Measurements from ENCODE around the gene IQCH.
"Not testable (repeated sequence)": the region's sequence is repeated elsewhere in the genome, so short reads cannot be mapped to it uniquely, and the experiment has no call there.

IQCH gene

GRCh38 chr15:67259379-67259778 lies 4.8 kb downstream of the IQCH start:
- Mint-ChIP-seq H3K4me3 (no peak overlapping the region), H3K36me3 (no peaks in the 10 kb centered on the region), H3K9me3 (no peaks in the 10 kb centered on the region), H3K27ac (no peak overlapping the region), H3K4me1 (peaks cover 6% of the 10 kb centered on the region), H3K27me3 (no peaks in the 10 kb centered on the region)
- DNase-seq (ENCODE audit: low spot score in 2 of 2) (no peak), ATAC-seq (ENCODE audit: low read depth) (no peak)

GRCh38 chr15:67259806-67260205 lies 5.2 kb downstream of the IQCH start:
- Mint-ChIP-seq H3K9me3 (no peaks in the 10 kb centered on the region), H3K4me1 (peaks cover 6% of the 10 kb centered on the region), H3K36me3 (no peaks in the 10 kb centered on the region), H3K4me3 (no peak overlapping the region), H3K27ac (no peak overlapping the region), H3K27me3 (no peaks in the 10 kb centered on the region)
- ATAC-seq (ENCODE audit: low read depth): peak; percentile 26
- no peak for DNase-seq (ENCODE audit: low spot score in 2 of 2)

- DNase-seq (ENCODE audit: low spot score in 2 of 2) (no peak), ATAC-seq (ENCODE audit: low read depth) (no peak)
- no peak overlapping the region for H3K4me3 Mint-ChIP-seq
- H3K27me3 Mint-ChIP-seq: no peaks in the 10 kb centered on the region
- H3K4me1 Mint-ChIP-seq: peaks cover 2% of the 10 kb centered on the region
- H3K9me3 Mint-ChIP-seq: peaks cover 4% of the 10 kb centered on the region
- no peak overlapping the region for H3K27ac Mint-ChIP-seq
- H3K36me3 Mint-ChIP-seq: peaks cover 3% of the 10 kb centered on the region
Measured at GRCh38 chr15:67266870-67267269, 12.3 kb downstream of the IQCH start.

GRCh38 chr15:67267440-67267839 lies 12.9 kb downstream of the IQCH start:
- peaks cover 4% of the 10 kb centered on the region for H3K9me3 Mint-ChIP-seq
- DNase-seq (ENCODE audit: low spot score in 2 of 2) (no peak), ATAC-seq (ENCODE audit: low read depth) (no peak)
- no peak overlapping the region for H3K4me3 Mint-ChIP-seq
- H3K27me3 Mint-ChIP-seq: no peaks in the 10 kb centered on the region
- H3K27ac Mint-ChIP-seq: no peak overlapping the region
- H3K36me3 Mint-ChIP-seq: peaks cover 3% of the 10 kb centered on the region
- H3K4me1 Mint-ChIP-seq: peaks cover 2% of the 10 kb centered on the region

- Mint-ChIP-seq H3K27ac (no peak overlapping the region), H3K4me1 (peaks cover 2% of the 10 kb centered on the region)
Measured at GRCh38 chr15:67267951-67268941, 13.7 kb downstream of the IQCH start.

GRCh38 chr15:67274236-67274635 lies 19.6 kb downstream of the IQCH start:
- ATAC-seq (ENCODE audit: low read depth): no peak
- no peak overlapping the region for H3K4me3 Mint-ChIP-seq
- H3K9me3 Mint-ChIP-seq: peaks cover 15% of the 10 kb centered on the region
- H3K27ac Mint-ChIP-seq: no peak overlapping the region
- no peaks in the 10 kb centered on the region for H3K4me1 Mint-ChIP-seq
- H3K27me3 Mint-ChIP-seq: no peaks in the 10 kb centered on the region
- H3K36me3 Mint-ChIP-seq: peaks cover 11% of the 10 kb centered on the region
- no peak for DNase-seq (ENCODE audit: low spot score in 2 of 2)

More at GRCh38 chr15:67267951-67268941, 13.7 kb downstream of the IQCH start:
- Mint-ChIP-seq H3K36me3 (peaks cover 3% of the 10 kb centered on the region), H3K27me3 (no peaks in the 10 kb centered on the region), H3K9me3 (peaks cover 6% of the 10 kb centered on the region), H3K4me3 (no peak overlapping the region)
- DNase-seq (ENCODE audit: low spot score in 2 of 2): no peak
- no peak for ATAC-seq (ENCODE audit: low read depth)

- Mint-ChIP-seq H3K4me3 (no peak overlapping the region), H3K27me3 (peaks cover 2% of the 10 kb centered on the region), H3K9me3 (peaks cover 13% of the 10 kb centered on the region), H3K4me1 (no peaks in the 10 kb centered on the region), H3K36me3 (peaks cover 10% of the 10 kb centered on the region), H3K27ac (no peak overlapping the region)
- no peak for ATAC-seq (ENCODE audit: low read depth)
- DNase-seq (ENCODE audit: low spot score in 2 of 2): no peak
Measured at GRCh38 chr15:67276666-67277065, 22.1 kb downstream of the IQCH start.

GRCh38 chr15:67280217-67280616 lies 25.6 kb downstream of the IQCH start:
- DNase-seq (ENCODE audit: low spot score in 2 of 2) (no peak), ATAC-seq (ENCODE audit: low read depth) (no peak)
- peaks cover 2% of the 10 kb centered on the region for H3K27me3 Mint-ChIP-seq
- peaks cover 1% of the 10 kb centered on the region for H3K36me3 Mint-ChIP-seq
- H3K4me1 Mint-ChIP-seq: no peaks in the 10 kb centered on the region
- no peaks in the 10 kb centered on the region for H3K9me3 Mint-ChIP-seq
- H3K27ac Mint-ChIP-seq: no peak overlapping the region
- H3K4me3 Mint-ChIP-seq: no peak overlapping the region

GRCh38 chr15:67281714-67282113 lies 27.1 kb downstream of the IQCH start:
- Mint-ChIP-seq H3K36me3 (no peaks in the 10 kb centered on the region), H3K4me1 (no peaks in the 10 kb centered on the region), H3K27ac (no peak overlapping the region), H3K9me3 (peaks cover 6% of the 10 kb centered on the region), H3K4me3 (no peak overlapping the region), H3K27me3 (peaks cover 2% of the 10 kb centered on the region)
- DNase-seq (ENCODE audit: low spot score in 2 of 2) (no peak), ATAC-seq (ENCODE audit: low read depth) (no peak)

- H3K4me1 Mint-ChIP-seq; H3K27me3 Mint-ChIP-seq; H3K27ac Mint-ChIP-seq; H3K9me3 Mint-ChIP-seq; H3K36me3 Mint-ChIP-seq; H3K4me3 Mint-ChIP-seq; DNase-seq (ENCODE audit: low spot score in 2 of 2); ATAC-seq (ENCODE audit: low read depth): not testable (repeated sequence)
Measured at GRCh38 chr15:67285625-67286024, 31.0 kb downstream of the IQCH start.

GRCh38 chr15:67286400-67286799 lies 31.8 kb downstream of the IQCH start:
- not testable (repeated sequence) for H3K9me3 Mint-ChIP-seq; H3K36me3 Mint-ChIP-seq; DNase-seq (ENCODE audit: low spot score in 2 of 2); H3K27me3 Mint-ChIP-seq; ATAC-seq (ENCODE audit: low read depth); H3K4me1 Mint-ChIP-seq; H3K4me3 Mint-ChIP-seq; H3K27ac Mint-ChIP-seq

- Mint-ChIP-seq H3K9me3 (peaks cover 5% of the 10 kb centered on the region), H3K36me3 (no peaks in the 10 kb centered on the region), H3K4me1 (no peaks in the 10 kb centered on the region), H3K4me3 (no peak overlapping the region), H3K27ac (no peak overlapping the region), H3K27me3 (no peaks in the 10 kb centered on the region)
- ATAC-seq (ENCODE audit: low read depth): no peak
- DNase-seq (ENCODE audit: low spot score in 2 of 2): no peak
Measured at GRCh38 chr15:67290319-67290718, 35.7 kb downstream of the IQCH start.

- peaks cover 14% of the 10 kb centered on the region for H3K4me1 Mint-ChIP-seq
- H3K27ac Mint-ChIP-seq: peak overlapping the region; percentile 1
- no peaks in the 10 kb centered on the region for H3K9me3 Mint-ChIP-seq
- H3K27me3 Mint-ChIP-seq: no peaks in the 10 kb centered on the region
- ATAC-seq (ENCODE audit: low read depth): no peak
- no peak overlapping the region for H3K4me3 Mint-ChIP-seq
- no peak for DNase-seq (ENCODE audit: low spot score in 2 of 2)
- H3K36me3 Mint-ChIP-seq: no peaks in the 10 kb centered on the region
Measured at GRCh38 chr15:67296188-67296587, 41.6 kb downstream of the IQCH start.

GRCh38 chr15:67296684-67297083 lies 42.1 kb downstream of the IQCH start:
- Mint-ChIP-seq H3K4me1 (peaks cover 14% of the 10 kb centered on the region), H3K27me3 (no peaks in the 10 kb centered on the region), H3K27ac (peak overlapping the region; percentile 1), H3K4me3 (no peak overlapping the region), H3K36me3 (no peaks in the 10 kb centered on the region), H3K9me3 (no peaks in the 10 kb centered on the region)
- ATAC-seq (ENCODE audit: low read depth) (peak; percentile 82), DNase-seq (ENCODE audit: low spot score in 2 of 2) (no peak)

Data from memory B cell (primary cell).